K562 (cell line): ENCODE data around the gene TRIP12. TPM values are rescaled to one million over a fixed set of nuclear protein-coding genes. Genes with fewer than 3 reads are reported as not detected.
A peak's percentile ranks its signal among the peaks of the same experiment; 100 is the strongest.

Source experiments
- BCLAF1 ChIP-seq, 2 experiments: fragments of 450-650 bp in 1 of 2; IDR thresholded peaks; 2 replicates each; pipeline ENCODE4 v1.6.1; 2011 to 2017; ENCODE audit warnings: low read depth in 2 of 2, antibody characterized with exemption in 1 of 2, borderline replicate concordance in 1 of 2, low read length in 1 of 2, mild to moderate bottlenecking in 1 of 2, mixed read lengths in 1 of 2; ENCODE audit not compliant: control insufficient read depth in 1 of 2
- CBFA2T3 ChIP-seq: fragments of 450-650 bp; IDR thresholded peaks from 2 replicates; pipeline ENCODE4 v1.6.1; 2017
- CSDE1 ChIP-seq, 2 experiments: fragments of 450-650 bp; IDR thresholded peaks; 2 replicates each; pipeline ENCODE4 v1.6.1; 2016; ENCODE audit warnings: mild to moderate bottlenecking in 1 of 2
- HES1 ChIP-seq: fragments of 450-650 bp; IDR thresholded peaks from 2 replicates; pipeline ENCODE4 v1.6.1; 2016; ENCODE audit warnings: low read depth, mild to moderate bottlenecking, moderate library complexity
- POLR2G ChIP-seq: fragments of 200-400 bp; formaldehyde crosslinking; IDR thresholded peaks from 2 replicates; pipeline ENCODE4 v1.6.1; 2017; ENCODE audit warnings: low read depth, mild to moderate bottlenecking, antibody characterized with exemption, low read length, moderate library complexity
- TAL1 ChIP-seq: fragments of 450-650 bp; IDR thresholded peaks from 2 replicates; pipeline ENCODE4 v1.6.1; 2016; ENCODE audit warnings: mild to moderate bottlenecking
- TCF7L2 ChIP-seq: fragments of 150-350 bp; IDR thresholded peaks from 2 replicates; pipeline ENCODE4 v1.6.1; 2016; ENCODE audit warnings: low read depth, mild to moderate bottlenecking, low read length, moderate library complexity
- XRCC5 ChIP-seq: fragments of 200-400 bp; formaldehyde crosslinking; IDR thresholded peaks from 2 replicates; pipeline ENCODE4 v1.6.1; 2017; ENCODE audit warnings: low read depth, mild to moderate bottlenecking, low read length
- ZNF668 ChIP-seq: fragments of 250-450 bp; sonication (Bioruptor Pico); IDR thresholded peaks from 2 replicates; pipeline ENCODE4 v1.8.0; 2022; ENCODE audit warnings: mild to moderate bottlenecking, inconsistent platforms
- polyA plus RNA-seq, 8 experiments: library from polyadenylated mRNA; depleted of rRNA in 4 of 8; stranded (reverse) in 5 of 8; unstranded in 3 of 8; fragments of >200 nt; fragmentation: Nextera tagmentation in 2 of 8; fragmentation: Illumina TruSeq in 1 of 8; extraction: Ambion mirVana in 2 of 8; extraction: Trizol in 1 of 8; gene quantifications; 2 replicates each; pipeline versions ENCODE4 v1.2.1 to v1.2.3, GENCODE V29; 2011 to 2014; ENCODE audit warnings: inconsistent platforms in 1 of 8, missing spikeins in 1 of 8
- total RNA-seq, 7 experiments: library from RNA; depleted of rRNA in 6 of 7; stranded (reverse); fragments of >200 nt in 6 of 7; fragmentation: Illumina TruSeq in 2 of 7; extraction: Trizol in 2 of 7; gene quantifications; 2 replicates each; pipeline versions ENCODE4 v1.2.1 to v1.2.3, GENCODE V29; 2011 to 2021; ENCODE audit warnings: low replicate concordance in 1 of 7
- TF ChIP-seq, protein P1 (sequence below), 2 experiments: fragments of 450-650 bp in 1 of 2; sonication (generic) in 1 of 2; formaldehyde crosslinking in 1 of 2; IDR thresholded peaks; 2 replicates each; pipeline versions ENCODE4 v1.7.1 to v1.9.0; 2016 to 2022; ENCODE audit warnings: inconsistent platforms in 1 of 2, mild to moderate bottlenecking in 1 of 2, missing genetic modification reagents in 1 of 2
- TF ChIP-seq, protein P2 (sequence below): fragments of 250-450 bp; sonication (Bioruptor Pico); IDR thresholded peaks from 2 replicates; pipeline ENCODE4 v1.8.0; 2022; ENCODE audit warnings: inconsistent platforms, mild to moderate bottlenecking, moderate library complexity, borderline replicate concordance

The TRIP12 gene
- total and polyA plus RNA-seq, 9 of the 15 experiments (the other 6 are each of a cell fraction or from before 2014, with no cell fraction given): 15.2 to 131 (median 80.1) TPM

GRCh38 chr2:229851870-229852269, 69.9 kb downstream of the TRIP12 start (continued):
- TF ChIP-seq BCLAF1 (IDR thresholded peaks at IDR 0.05; ENCODE audit: borderline replicate concordance in 1 of 2, control insufficient read depth in 1 of 2, low read depth in 2 of 2, low read length in 1 of 2) (no peak), TCF7L2 (no peak), CSDE1 (IDR thresholded peaks at IDR 0.05) (no peak), ZNF668 (no peak), POLR2G (no peak), HES1 (no peak), TAL1 (peak; percentile 30; the same call in 1 of the 2 replicates), CBFA2T3 (peak; percentile 37; the same call in 1 of the 2 replicates), XRCC5 (no peak)
- TF ChIP-seq, protein P1, sequence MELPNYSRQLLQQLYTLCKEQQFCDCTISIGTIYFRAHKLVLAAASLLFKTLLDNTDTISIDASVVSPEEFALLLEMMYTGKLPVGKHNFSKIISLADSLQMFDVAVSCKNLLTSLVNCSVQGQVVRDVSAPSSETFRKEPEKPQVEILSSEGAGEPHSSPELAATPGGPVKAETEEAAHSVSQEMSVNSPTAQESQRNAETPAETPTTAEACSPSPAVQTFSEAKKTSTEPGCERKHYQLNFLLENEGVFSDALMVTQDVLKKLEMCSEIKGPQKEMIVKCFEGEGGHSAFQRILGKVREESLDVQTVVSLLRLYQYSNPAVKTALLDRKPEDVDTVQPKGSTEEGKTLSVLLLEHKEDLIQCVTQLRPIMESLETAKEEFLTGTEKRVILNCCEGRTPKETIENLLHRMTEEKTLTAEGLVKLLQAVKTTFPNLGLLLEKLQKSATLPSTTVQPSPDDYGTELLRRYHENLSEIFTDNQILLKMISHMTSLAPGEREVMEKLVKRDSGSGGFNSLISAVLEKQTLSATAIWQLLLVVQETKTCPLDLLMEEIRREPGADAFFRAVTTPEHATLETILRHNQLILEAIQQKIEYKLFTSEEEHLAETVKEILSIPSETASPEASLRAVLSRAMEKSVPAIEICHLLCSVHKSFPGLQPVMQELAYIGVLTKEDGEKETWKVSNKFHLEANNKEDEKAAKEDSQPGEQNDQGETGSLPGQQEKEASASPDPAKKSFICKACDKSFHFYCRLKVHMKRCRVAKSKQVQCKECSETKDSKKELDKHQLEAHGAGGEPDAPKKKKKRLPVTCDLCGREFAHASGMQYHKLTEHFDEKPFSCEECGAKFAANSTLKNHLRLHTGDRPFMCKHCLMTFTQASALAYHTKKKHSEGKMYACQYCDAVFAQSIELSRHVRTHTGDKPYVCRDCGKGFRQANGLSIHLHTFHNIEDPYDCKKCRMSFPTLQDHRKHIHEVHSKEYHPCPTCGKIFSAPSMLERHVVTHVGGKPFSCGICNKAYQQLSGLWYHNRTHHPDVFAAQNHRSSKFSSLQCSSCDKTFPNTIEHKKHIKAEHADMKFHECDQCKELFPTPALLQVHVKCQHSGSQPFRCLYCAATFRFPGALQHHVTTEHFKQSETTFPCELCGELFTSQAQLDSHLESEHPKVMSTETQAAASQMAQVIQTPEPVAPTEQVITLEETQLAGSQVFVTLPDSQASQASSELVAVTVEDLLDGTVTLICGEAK (IDR thresholded peaks at IDR 0.05): no peak
- TF ChIP-seq, protein P1 (CRISPR knock-in tag; IDR thresholded peaks at IDR 0.05): no peak
- TF ChIP-seq, protein P2, sequence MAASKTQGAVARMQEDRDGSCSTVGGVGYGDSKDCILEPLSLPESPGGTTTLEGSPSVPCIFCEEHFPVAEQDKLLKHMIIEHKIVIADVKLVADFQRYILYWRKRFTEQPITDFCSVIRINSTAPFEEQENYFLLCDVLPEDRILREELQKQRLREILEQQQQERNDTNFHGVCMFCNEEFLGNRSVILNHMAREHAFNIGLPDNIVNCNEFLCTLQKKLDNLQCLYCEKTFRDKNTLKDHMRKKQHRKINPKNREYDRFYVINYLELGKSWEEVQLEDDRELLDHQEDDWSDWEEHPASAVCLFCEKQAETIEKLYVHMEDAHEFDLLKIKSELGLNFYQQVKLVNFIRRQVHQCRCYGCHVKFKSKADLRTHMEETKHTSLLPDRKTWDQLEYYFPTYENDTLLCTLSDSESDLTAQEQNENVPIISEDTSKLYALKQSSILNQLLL: no peak
- TF ChIP-seq, all 486 proteins: peak for 8
